GM12801 (cell line): ENCODE data around the gene ADAMTS9.

ENCODE experiments used
- CTCF ChIP-seq: IDR thresholded peaks from one replicate; pipeline ENCODE4 v1.5.1; 2011; ENCODE audit warnings: control low read depth; ENCODE audit not compliant: insufficient read length; ENCODE audit errors: extremely low read depth

Gene ADAMTS9

GRCh38 chr3:64687781-64688604, at the start of gene ADAMTS9:
Gene ADAMTS9, minus strand, starts transcription at chr3:64688000. Its CDS starts 343 bp downstream, at chr3:64687657.
- no peak for TF ChIP-seq CTCF

GRCh38 chr3:64732576-64732975, 44.8 kb upstream of the ADAMTS9 start:
- TF ChIP-seq CTCF, result no peak

GRCh38 chr3:64730681-64731080, 42.9 kb upstream of the ADAMTS9 start:
- no peak for TF ChIP-seq CTCF

GRCh38 chr3:64728994-64729393, 41.2 kb upstream of the ADAMTS9 start:
- TF ChIP-seq CTCF, result no peak

GRCh38 chr3:64728428-64728827, 40.6 kb upstream of the ADAMTS9 start:
- no peak for TF ChIP-seq CTCF

GRCh38 chr3:64726414-64727090, 38.8 kb upstream of the ADAMTS9 start:
- no peak for TF ChIP-seq CTCF

- TF ChIP-seq CTCF, result no peak
Observed at GRCh38 chr3:64718976-64719375, 31.2 kb upstream of the ADAMTS9 start.
